H1 (cell line): ENCODE results near the gene CXCL12. TPM values are rescaled to one million over a fixed set of nuclear protein-coding genes. Genes with fewer than 3 reads are reported as not detected.
A peak's percentile ranks its signal among the peaks of the same experiment; 100 is the strongest.

ENCODE experiments used
- CTCF ChIA-PET: fragments of 300-600 bp; sonication (Branson Sonifier 250); formaldehyde crosslinking; loops from one replicate; lab custom pipeline; 2021; ENCODE audit not compliant: partially characterized antibody; lab: Charles Lee
- POLR2A ChIA-PET: fragments of 300-600 bp; sonication (Branson Sonifier 250); formaldehyde crosslinking; loops from one replicate; lab custom pipeline; 2021; ENCODE audit warnings: inconsistent platforms; ENCODE audit not compliant: partially characterized antibody; lab: Charles Lee
- DNase-seq, 2 experiments: peaks; one replicate each; pipeline versions ENCODE4 v3.0.0 to v3.0.0-alpha.2; 2010 to 2022; ENCODE audit warnings: low spot score in 2 of 2, low read depth in 1 of 2, mixed read lengths in 1 of 2
- FAIRE-seq: peaks from 2 replicates; lab custom pipeline; 2011; peaks lifted over from hg19 to GRCh38; lab: Jason Lieb, UNC
- H2AFZ ChIP-seq: 2 replicates; pipeline ENCODE4 v1.8.1; 2012; ENCODE audit warnings: low read length, inconsistent platforms
- H2AK5ac ChIP-seq: 2 replicates; pipeline ENCODE4 v1.6.1; 2013; ENCODE audit warnings: low read depth, low read length
- H2BK120ac ChIP-seq: replicated peaks from 2 replicates; pipeline ENCODE3; 2013; ENCODE audit warnings: low read depth, low read length, inconsistent platforms
- H2BK12ac ChIP-seq: 2 replicates; pipeline ENCODE4 v1.6.1; 2013; ENCODE audit warnings: low read depth, low read length
- H2BK15ac ChIP-seq: 2 replicates; pipeline ENCODE4 v1.6.1; 2013; ENCODE audit warnings: low read length
- H2BK20ac ChIP-seq: 2 replicates; pipeline ENCODE4 v1.6.1; 2013; ENCODE audit warnings: low read length
- H2BK5ac ChIP-seq: 2 replicates; pipeline ENCODE4 v1.6.1; 2013; ENCODE audit warnings: low read depth, low read length
- H3K14ac ChIP-seq: 2 replicates; pipeline ENCODE4 v1.6.1; 2013; ENCODE audit warnings: inconsistent platforms; ENCODE audit not compliant: insufficient read length
- H3K18ac ChIP-seq: 2 replicates; pipeline ENCODE4 v1.6.1; 2013; ENCODE audit warnings: low read length; ENCODE audit errors: extremely low read depth
- H3K23ac ChIP-seq: 2 replicates; pipeline ENCODE4 v1.6.1; 2013; ENCODE audit warnings: inconsistent platforms; ENCODE audit not compliant: insufficient read length
- H3K23me2 ChIP-seq: 2 replicates; pipeline ENCODE4 v1.6.1; 2013; ENCODE audit warnings: low read depth, low read length
- H3K27ac ChIP-seq: 2 replicates; pipeline ENCODE4 v1.6.1; 2011; ENCODE audit warnings: low read depth, low read length, inconsistent platforms
- H3K27me3 ChIP-seq, 4 experiments: replicated peaks in 1 of 4; 1 replicate in 1 of 4; 2 replicates in 3 of 4; pipeline versions ENCODE4 v1.6.1 to v1.8.1; 2011 to 2013; ENCODE audit warnings: low read length in 3 of 4, mild to moderate bottlenecking in 3 of 4, inconsistent platforms in 2 of 4, mixed read lengths in 2 of 4, moderate library complexity in 1 of 4; ENCODE audit not compliant: control insufficient read depth in 3 of 4, insufficient read depth in 3 of 4; ENCODE audit errors: extremely low read depth in 1 of 4
- H3K36me3 ChIP-seq, 4 experiments: 2 replicates each; pipeline versions ENCODE4 v1.6.1 to v1.8.1; 2011 to 2013; ENCODE audit warnings: mild to moderate bottlenecking in 4 of 4, low read length in 3 of 4, moderate library complexity in 2 of 4, control low read depth in 1 of 4, inconsistent platforms in 1 of 4; ENCODE audit not compliant: insufficient read depth in 4 of 4, control insufficient read depth in 2 of 4
- H3K4ac ChIP-seq: replicated peaks from 2 replicates; pipeline ENCODE3; 2013; ENCODE audit warnings: low read length, low read depth, mixed read lengths, inconsistent platforms; ENCODE audit not compliant: insufficient read length
- H3K4me1 ChIP-seq, 4 experiments: replicated peaks in 1 of 4; 1 replicate in 1 of 4; 2 replicates in 3 of 4; pipeline versions ENCODE4 v1.6.1 to v1.8.1; 2011 to 2013; ENCODE audit warnings: low read length in 3 of 4, inconsistent platforms in 2 of 4, mixed read lengths in 1 of 4; ENCODE audit not compliant: insufficient read depth in 4 of 4, control insufficient read depth in 3 of 4
- H3K4me2 ChIP-seq, 2 experiments: 2 replicates each; pipeline versions ENCODE4 v1.6.1 to v1.8.1; 2011 to 2013; ENCODE audit warnings: low read depth in 2 of 2, low read length in 2 of 2, control low read depth in 1 of 2, inconsistent platforms in 1 of 2, mild to moderate bottlenecking in 1 of 2; ENCODE audit not compliant: insufficient read depth in 1 of 2
- H3K4me3 ChIP-seq, 4 experiments: fragments of 200-600, 300-600 bp in 1 of 4; sonication (generic), shearing (Covaris generic), sonication (Bioruptor Twin) in 1 of 4; 2 replicates each; pipeline versions ENCODE4 v1.5.1 to v1.8.1; 2011 to 2016; ENCODE audit warnings: low read length in 4 of 4, low read depth in 3 of 4, control low read depth in 2 of 4, inconsistent platforms in 2 of 4, mild to moderate bottlenecking in 2 of 4, mixed read lengths in 1 of 4, moderate library complexity in 1 of 4; ENCODE audit not compliant: insufficient read depth in 2 of 4; ENCODE audit errors: extremely low read depth in 1 of 4
- H3K56ac ChIP-seq: replicated peaks from 2 replicates; pipeline ENCODE3; 2013; ENCODE audit warnings: low read depth, mild to moderate bottlenecking, mixed read lengths, low read length, inconsistent platforms; ENCODE audit not compliant: insufficient read length
- H3K79me1 ChIP-seq: 2 replicates; pipeline ENCODE4 v1.6.1; 2013; ENCODE audit warnings: low read depth, low read length, control low read depth
- H3K79me2 ChIP-seq, 2 experiments: 2 replicates each; pipeline versions ENCODE4 v1.6.1 to v1.8.1; 2012 to 2013; ENCODE audit warnings: low read length in 2 of 2, mild to moderate bottlenecking in 2 of 2, inconsistent platforms in 1 of 2; ENCODE audit not compliant: insufficient read depth in 2 of 2, control insufficient read depth in 1 of 2
- H3K9ac ChIP-seq, 4 experiments: replicated peaks in 1 of 4; 1 replicate in 1 of 4; 2 replicates in 3 of 4; pipeline versions ENCODE4 v1.6.1 to v1.8.1; 2011 to 2013; ENCODE audit warnings: low read depth in 3 of 4, low read length in 3 of 4, control low read depth in 2 of 4, mild to moderate bottlenecking in 2 of 4, moderate library complexity in 2 of 4, inconsistent platforms in 1 of 4; ENCODE audit errors: extremely low read depth in 1 of 4
- H3K9me3 ChIP-seq, 2 experiments: 2 replicates each; pipeline versions ENCODE4 v1.6.1 to v1.8.1; 2012 to 2013; ENCODE audit warnings: mild to moderate bottlenecking in 2 of 2, moderate library complexity in 2 of 2, control low read depth in 1 of 2, inconsistent platforms in 1 of 2, low read depth in 1 of 2, low read length in 1 of 2, mixed read lengths in 1 of 2; ENCODE audit not compliant: insufficient read depth in 2 of 2
- H4K20me1 ChIP-seq, 2 experiments: replicated peaks in 1 of 2; 2 replicates each; pipeline versions ENCODE3 to v1.8.1; 2011 to 2013; ENCODE audit warnings: inconsistent platforms in 2 of 2, low read length in 2 of 2, mild to moderate bottlenecking in 1 of 2; ENCODE audit not compliant: insufficient read depth in 2 of 2, control insufficient read depth in 1 of 2
- H4K5ac ChIP-seq: 2 replicates; pipeline ENCODE4 v1.6.1; 2013; ENCODE audit warnings: low read length, low read depth, mixed read lengths, inconsistent platforms; ENCODE audit not compliant: insufficient read length
- H4K8ac ChIP-seq: 2 replicates; pipeline ENCODE4 v1.8.0; 2013; ENCODE audit warnings: mild to moderate bottlenecking, moderate library complexity, low read length, inconsistent platforms; ENCODE audit not compliant: insufficient read depth; ENCODE audit errors: extremely low read depth
- H4K91ac ChIP-seq: replicated peaks from 2 replicates; pipeline ENCODE3; 2013; ENCODE audit warnings: low read length, mixed read lengths, inconsistent platforms; ENCODE audit not compliant: insufficient read length
- ASH2L ChIP-seq: fragments of 200-600, 300-600 bp; sonication (generic); IDR thresholded peaks from one replicate; pipeline ENCODE4 v1.7.1; 2017; ENCODE audit warnings: low read length
- ATF2 ChIP-seq: IDR thresholded peaks from 2 replicates; pipeline ENCODE4 v1.6.1; 2012; ENCODE audit warnings: low read length, inconsistent platforms
- POLR2AphosphoS5 ChIP-seq: IDR thresholded peaks from 2 replicates; pipeline ENCODE4 v1.6.1; 2011; ENCODE audit warnings: low read depth, low read length
- RBBP5 ChIP-seq: IDR thresholded peaks from 2 replicates; pipeline ENCODE4 v1.7.1; 2012; ENCODE audit warnings: low read depth, mild to moderate bottlenecking, inconsistent platforms, low read length, moderate library complexity, borderline replicate concordance
- RNF2 ChIP-seq: fragments of 200-900, 300-1000 bp; sonication (generic); IDR thresholded peaks from 2 replicates; pipeline ENCODE4 v1.7.1; 2016; ENCODE audit warnings: borderline replicate concordance, low read depth, mild to moderate bottlenecking, antibody characterized with exemption, low read length; ENCODE audit not compliant: poor library complexity, severe bottlenecking; ENCODE audit errors: missing control alignments
- WGBS, 2 experiments: shearing (Covaris generic) in 1 of 2; methylation state at CpG; one replicate each; pipeline versions ENCODE4 v1.1.6 to v1.1.7; 2013 to 2015; ENCODE audit warnings: low lambda C conversion rate in 2 of 2, mixed read lengths in 2 of 2, inconsistent platforms in 1 of 2, low coverage in 1 of 2, missing lambda C conversion rate in 1 of 2; ENCODE audit not compliant: insufficient replicate concordance in 2 of 2, insufficient coverage in 1 of 2, insufficient read length in 1 of 2; ENCODE audit errors: extremely low coverage in 1 of 2, missing lambda C conversion rate in 1 of 2; 5-methylcytosine and 5-hydroxymethylcytosine counted together
- long read RNA-seq, 2 experiments: library from RNA in 1 of 2; library from capped mRNA in 1 of 2; stranded (forward); transcript quantifications; one replicate each; pipeline ENCODE4 v2.0.0, GENCODE V29; 2021; ENCODE audit warnings: inconsistent platforms in 1 of 2
- polyA minus RNA-seq, 3 experiments: library from RNA; depleted of rRNA, polyadenylated mRNA; stranded (reverse); fragments of >200 nt; gene quantifications; 1 replicate in 2 of 3; 2 replicates in 1 of 3; pipeline ENCODE4 v1.2.3, GENCODE V29; 2011
- polyA plus RNA-seq, 7 experiments: library from polyadenylated mRNA; depleted of rRNA in 3 of 7; stranded (reverse) in 5 of 7; unstranded in 2 of 7; fragments of >200 nt in 5 of 7; fragments of 200-250 nt in 2 of 7; gene quantifications; 1 replicate in 5 of 7; 2 replicates in 1 of 7; 4 replicates in 1 of 7; pipeline versions ENCODE4 v1.2.1 to v1.2.3, GENCODE V29; 2011 to 2013; ENCODE audit warnings: missing spikeins in 2 of 7, mixed read lengths in 2 of 7
- total RNA-seq: library from RNA; stranded (reverse); fragmentation: NEBNext Ultra II Directional; extraction: Animal tissue kit (Norgen Biotek cat#: 25700); gene quantifications from 2 replicates; pipeline ENCODE4 v1.2.1, GENCODE V29; 2021

CXCL12 gene
- 48.0 and 51.4 TPM in 2 replicates for total RNA-seq
- polyA plus RNA-seq (2011; rRNA removed), result 53.8 and 79.9 TPM in 2 replicates
- 46.6 TPM for polyA plus RNA-seq (2011; cell fraction: cytosol; rRNA removed)
- polyA plus RNA-seq (2011; cell fraction: nucleus; rRNA removed), result 67.1 TPM
- polyA plus RNA-seq (2012, experiment 1 of 2), result 33.5 to 42.8 TPM (median 37.2 TPM) in 4 replicates
- polyA plus RNA-seq (2012, experiment 2 of 2), result 30.6 TPM
- polyA plus RNA-seq (2013, experiment 1 of 2), result 68.4 TPM
- polyA plus RNA-seq (2013, experiment 2 of 2), result 78.8 TPM
- 21.6 and 32.5 TPM in 2 replicates for polyA minus RNA-seq (2011; rRNA and poly(A)+ RNA removed)
- polyA minus RNA-seq (2011; cell fraction: cytosol; rRNA and poly(A)+ RNA removed), result 25.7 TPM
- polyA minus RNA-seq (2011; cell fraction: nucleus; rRNA and poly(A)+ RNA removed), result 36.3 TPM
- long read RNA-seq, experiment 1, transcript CXCL12-201 (3 exons, 1,857 nt), result major isoform, 22 of 60 reads
- long read RNA-seq, experiment 1, transcript CXCL12-203 (4 exons, 3,532 nt), result minor isoform, 6 of 60 reads
- long read RNA-seq, experiment 1, partial matches to known transcripts, result 1 of 60 reads
- long read RNA-seq, experiment 1, other reads (novel, unspliced or antisense), result 27 of 60 reads
- long read RNA-seq, experiment 2, partial matches to known transcripts, result 0 of 6 reads
- long read RNA-seq, experiment 2, other reads (novel, unspliced or antisense), result 6 of 6 reads

DNA sequence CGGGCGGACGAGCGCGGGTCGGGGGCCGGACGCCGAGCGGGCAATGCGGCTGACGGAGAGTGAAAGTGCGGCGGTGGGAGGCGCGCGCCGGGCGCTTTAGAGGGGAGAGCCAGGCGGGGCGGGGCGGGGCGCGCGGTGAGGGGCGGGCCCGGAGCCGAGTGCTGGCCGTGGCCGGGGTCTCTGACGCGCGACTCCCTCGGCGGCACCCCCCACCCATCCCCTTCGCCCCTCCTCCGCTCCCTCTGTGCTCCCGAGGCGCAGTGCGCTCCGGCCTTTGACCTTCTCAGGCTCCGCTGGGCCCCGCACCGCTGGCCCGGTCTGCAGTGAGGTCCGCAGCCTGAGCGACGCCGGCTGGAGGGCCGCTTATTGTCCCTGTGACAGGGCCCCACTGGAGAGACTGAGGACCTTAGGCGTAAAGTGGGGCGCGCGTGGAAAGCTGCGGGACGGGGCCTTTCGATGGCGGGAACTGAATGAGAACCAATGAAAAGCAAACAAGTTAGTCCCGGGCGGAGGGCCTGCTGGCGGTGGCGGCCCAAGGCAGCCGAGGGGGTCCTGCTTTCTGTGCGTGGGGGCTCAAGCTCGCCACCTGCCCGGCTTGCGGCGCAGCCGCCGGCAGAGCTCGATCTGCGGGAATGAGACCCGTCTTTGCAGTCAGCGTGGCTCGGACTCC lies at the start of gene CXCL12:
Gene CXCL12, minus strand, starts transcription at position 72 of the 670 bp plus-strand sequence. CDS start 92 bp downstream, outside the sequence.
- FAIRE-seq, result no peak
- H3K27ac ChIP-seq, result no peak within 1 kb of the TSS
- H4K5ac ChIP-seq, result peak within 1 kb of the TSS; percentile 24
- peak within 1 kb of the TSS; percentile 68; the same call in 1 of the 2 replicates for H2BK12ac ChIP-seq
- no peak within 1 kb of the TSS for H2AFZ ChIP-seq
- peak within 1 kb of the TSS; percentile 82 for H3K4ac ChIP-seq
- peak within 1 kb of the TSS; percentile 72; the same call in 1 of the 2 replicates for H2BK15ac ChIP-seq
- H3K9ac ChIP-seq, result peak within 1 kb of the TSS; percentile 12 to 62 (median 23); a peak in 6 of 7 replicates
- H3K79me2 ChIP-seq, result peaks cover 5 to 41% of the 10 kb centered on the region in 2 experiments; a peak in 2 of 4 replicates
- H4K91ac ChIP-seq, result peak within 1 kb of the TSS; percentile 87
- peaks cover 7% of the 10 kb centered on the region for H3K79me1 ChIP-seq
- ChIA-PET POLR2A (interaction anchor here (0.7 to 6.5 kb wide), 7 partner anchors 15 to 74 kb away, joined by 3 to 60 read pairs (median 3); no protein-coding TSS in a partner anchor), CTCF (interaction anchor here (0.8 to 3.6 kb wide), 23 partner anchors 12 to 702 kb away, joined by 3 to 32 read pairs (median 4); no protein-coding TSS in a partner anchor)
- H3K4me1 ChIP-seq, result peaks cover 13 to 45% (median 28%) of the 10 kb centered on the region in 4 experiments
- H3K23ac ChIP-seq, result no peak within 1 kb of the TSS
- no peaks in the 10 kb centered on the region; a peak in 1 of 4 replicates for H3K9me3 ChIP-seq
- H3K27me3 ChIP-seq, result peaks cover 2 to 33% (median 26%) of the 10 kb centered on the region in 4 experiments
- H3K56ac ChIP-seq, result peak within 1 kb of the TSS; percentile 34
- peak within 1 kb of the TSS; percentile 81; the same call in 1 of the 2 replicates for H2BK5ac ChIP-seq
- peak within 1 kb of the TSS; percentile 64 to 83 (median 72) for H3K4me3 ChIP-seq
- H3K4me2 ChIP-seq, result peak within 1 kb of the TSS; percentile 97 to 98
- peak within 1 kb of the TSS; percentile 65 for H2BK120ac ChIP-seq
- peaks cover 0 to 13% of the 10 kb centered on the region in 2 experiments for H4K20me1 ChIP-seq
- H3K36me3 ChIP-seq, result peaks cover 0 to 6% (median 0%) of the 10 kb centered on the region in 4 experiments; a peak in 2 of 8 replicates
- DNase-seq, result peak in 1 of 2 experiments; percentile 79
- H3K23me2 ChIP-seq, result peaks cover 34% of the 10 kb centered on the region; the same call in 1 of the 2 replicates
- whole genome bisulfite sequencing, 2 experiments, result 4% methylated on average over 20 of the region's 75 CpGs; no CpG with 5 or more reads in 1 of the 2 experiments
- H2BK20ac ChIP-seq, result no peak within 1 kb of the TSS
- H2AK5ac ChIP-seq, result peak within 1 kb of the TSS; percentile 90; the same call in 1 of the 2 replicates
- peak within 1 kb of the TSS; percentile 83 for H3K18ac ChIP-seq
- H3K14ac ChIP-seq, result no peak within 1 kb of the TSS
- peak within 1 kb of the TSS; percentile 83 for H4K8ac ChIP-seq
- TF ChIP-seq RBBP5, result 0 out of 2 replicates have a peak, but pooled peaks have one; percentile 16
- no peak for TF ChIP-seq POLR2AphosphoS5
- TF ChIP-seq ATF2, result no peak
- peak; percentile 17 for TF ChIP-seq ASH2L
- peak; percentile 8 for TF ChIP-seq RNF2
